WI38 (cell line): Measurements from ENCODE around the gene CEL.
"Not testable (repeated sequence)": the region's sequence is repeated elsewhere in the genome, so short reads cannot be mapped to it uniquely, and the experiment has no call there.

Experiments
- H3K4me3 ChIP-seq: 2 replicates; pipeline ENCODE4 v1.5.1; 2011; ENCODE audit warnings: low read depth, mild to moderate bottlenecking, control low read depth, low read length
- TF ChIP-seq, protein P1 (sequence below): IDR thresholded peaks from 2 replicates; pipeline ENCODE4 v1.5.1; 2012; ENCODE audit warnings: low read depth, mild to moderate bottlenecking, control low read depth, low read length

CEL gene

DNA sequence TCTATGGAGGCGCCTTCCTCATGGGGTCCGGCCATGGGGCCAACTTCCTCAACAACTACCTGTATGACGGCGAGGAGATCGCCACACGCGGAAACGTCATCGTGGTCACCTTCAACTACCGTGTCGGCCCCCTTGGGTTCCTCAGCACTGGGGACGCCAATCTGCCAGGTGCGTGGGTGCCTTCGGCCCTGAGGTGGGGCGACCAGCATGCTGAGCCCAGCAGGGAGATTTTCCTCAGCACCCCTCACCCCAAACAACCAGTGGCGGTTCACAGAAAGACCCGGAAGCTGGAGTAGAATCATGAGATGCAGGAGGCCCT, 3.2 kb downstream of the CEL start:
- H3K4me3 ChIP-seq: no peak overlapping the region
- TF ChIP-seq, protein P1, sequence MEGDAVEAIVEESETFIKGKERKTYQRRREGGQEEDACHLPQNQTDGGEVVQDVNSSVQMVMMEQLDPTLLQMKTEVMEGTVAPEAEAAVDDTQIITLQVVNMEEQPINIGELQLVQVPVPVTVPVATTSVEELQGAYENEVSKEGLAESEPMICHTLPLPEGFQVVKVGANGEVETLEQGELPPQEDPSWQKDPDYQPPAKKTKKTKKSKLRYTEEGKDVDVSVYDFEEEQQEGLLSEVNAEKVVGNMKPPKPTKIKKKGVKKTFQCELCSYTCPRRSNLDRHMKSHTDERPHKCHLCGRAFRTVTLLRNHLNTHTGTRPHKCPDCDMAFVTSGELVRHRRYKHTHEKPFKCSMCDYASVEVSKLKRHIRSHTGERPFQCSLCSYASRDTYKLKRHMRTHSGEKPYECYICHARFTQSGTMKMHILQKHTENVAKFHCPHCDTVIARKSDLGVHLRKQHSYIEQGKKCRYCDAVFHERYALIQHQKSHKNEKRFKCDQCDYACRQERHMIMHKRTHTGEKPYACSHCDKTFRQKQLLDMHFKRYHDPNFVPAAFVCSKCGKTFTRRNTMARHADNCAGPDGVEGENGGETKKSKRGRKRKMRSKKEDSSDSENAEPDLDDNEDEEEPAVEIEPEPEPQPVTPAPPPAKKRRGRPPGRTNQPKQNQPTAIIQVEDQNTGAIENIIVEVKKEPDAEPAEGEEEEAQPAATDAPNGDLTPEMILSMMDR: no peak

DNA sequence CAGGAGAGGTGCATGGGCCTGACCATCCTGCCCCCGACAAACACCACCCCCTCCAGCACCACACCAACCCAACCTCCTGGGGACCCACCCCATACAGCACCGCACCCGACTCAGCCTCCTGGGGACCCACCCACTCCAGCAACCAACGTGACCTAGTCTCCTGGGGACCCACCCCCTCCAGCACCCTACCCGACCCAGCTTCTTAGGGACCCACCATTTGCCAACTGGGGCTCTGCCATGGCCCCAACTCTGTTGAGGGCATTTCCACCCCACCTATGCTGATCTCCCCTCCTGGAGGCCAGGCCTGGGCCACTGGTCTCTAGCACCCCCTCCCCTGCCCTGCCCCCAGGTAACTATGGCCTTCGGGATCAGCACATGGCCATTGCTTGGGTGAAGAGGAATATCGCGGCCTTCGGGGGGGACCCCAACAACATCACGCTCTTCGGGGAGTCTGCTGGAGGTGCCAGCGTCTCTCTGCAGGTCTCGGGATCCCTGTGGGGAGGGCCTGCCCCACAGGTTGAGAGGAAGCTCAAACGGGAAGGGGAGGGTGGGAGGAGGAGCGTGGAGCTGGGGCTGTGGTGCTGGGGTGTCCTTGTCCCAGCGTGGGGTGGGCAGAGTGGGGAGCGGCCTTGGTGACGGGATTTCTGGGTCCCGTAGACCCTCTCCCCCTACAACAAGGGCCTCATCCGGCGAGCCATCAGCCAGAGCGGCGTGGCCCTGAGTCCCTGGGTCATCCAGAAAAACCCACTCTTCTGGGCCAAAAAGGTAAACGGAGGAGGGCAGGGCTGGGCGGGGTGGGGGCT, 4.6 kb downstream of the CEL start:
- H3K4me3 ChIP-seq: no peak overlapping the region
- TF ChIP-seq, protein P1: no peak

DNA sequence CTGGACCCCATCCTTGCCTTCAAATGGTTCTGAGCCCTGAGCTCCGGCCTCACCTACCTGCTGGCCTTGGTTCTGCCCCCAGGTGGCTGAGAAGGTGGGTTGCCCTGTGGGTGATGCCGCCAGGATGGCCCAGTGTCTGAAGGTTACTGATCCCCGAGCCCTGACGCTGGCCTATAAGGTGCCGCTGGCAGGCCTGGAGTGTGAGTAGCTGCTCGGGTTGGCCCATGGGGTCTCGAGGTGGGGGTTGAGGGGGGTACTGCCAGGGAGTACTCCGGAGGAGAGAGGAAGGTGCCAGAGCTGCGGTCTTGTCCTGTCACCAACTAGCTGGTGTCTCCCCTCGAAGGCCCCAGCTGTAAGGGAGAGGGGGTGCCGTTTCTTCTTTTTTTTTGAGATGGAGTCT, 5.2 kb downstream of the CEL start:
- no peak overlapping the region for H3K4me3 ChIP-seq

DNA sequence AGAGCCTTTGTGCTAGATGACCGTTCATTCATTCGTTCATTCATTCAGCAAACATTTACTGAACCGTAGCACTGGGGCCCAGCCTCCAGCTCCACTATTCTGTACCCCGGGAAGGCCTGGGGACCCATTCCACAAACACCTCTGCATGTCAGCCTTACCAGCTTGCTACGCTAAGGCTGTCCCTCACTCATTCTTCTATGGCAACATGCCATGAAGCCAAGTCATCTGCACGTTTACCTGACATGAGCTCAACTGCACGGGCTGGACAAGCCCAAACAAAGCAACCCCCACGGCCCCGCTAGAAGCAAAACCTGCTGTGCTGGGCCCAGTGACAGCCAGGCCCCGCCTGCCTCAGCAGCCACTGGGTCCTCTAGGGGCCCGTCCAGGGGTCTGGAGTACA, 6.0 kb downstream of the CEL start:
- H3K4me3 ChIP-seq: no peak overlapping the region
- TF ChIP-seq, protein P1: no peak

More for the DNA sequence above, 5.2 kb downstream of the CEL start:
- TF ChIP-seq, protein P1: no peak

DNA sequence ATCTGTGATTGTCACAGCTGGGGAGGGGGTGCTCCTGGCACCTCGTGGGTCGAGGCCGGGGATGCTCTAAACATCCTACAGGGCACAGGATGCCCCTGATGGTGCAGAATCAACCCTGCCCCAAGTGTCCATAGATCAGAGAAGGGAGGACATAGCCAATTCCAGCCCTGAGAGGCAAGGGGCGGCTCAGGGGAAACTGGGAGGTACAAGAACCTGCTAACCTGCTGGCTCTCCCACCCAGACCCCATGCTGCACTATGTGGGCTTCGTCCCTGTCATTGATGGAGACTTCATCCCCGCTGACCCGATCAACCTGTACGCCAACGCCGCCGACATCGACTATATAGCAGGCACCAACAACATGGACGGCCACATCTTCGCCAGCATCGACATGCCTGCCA, 6.7 kb downstream of the CEL start:
- not testable (repeated sequence) for H3K4me3 ChIP-seq

DNA sequence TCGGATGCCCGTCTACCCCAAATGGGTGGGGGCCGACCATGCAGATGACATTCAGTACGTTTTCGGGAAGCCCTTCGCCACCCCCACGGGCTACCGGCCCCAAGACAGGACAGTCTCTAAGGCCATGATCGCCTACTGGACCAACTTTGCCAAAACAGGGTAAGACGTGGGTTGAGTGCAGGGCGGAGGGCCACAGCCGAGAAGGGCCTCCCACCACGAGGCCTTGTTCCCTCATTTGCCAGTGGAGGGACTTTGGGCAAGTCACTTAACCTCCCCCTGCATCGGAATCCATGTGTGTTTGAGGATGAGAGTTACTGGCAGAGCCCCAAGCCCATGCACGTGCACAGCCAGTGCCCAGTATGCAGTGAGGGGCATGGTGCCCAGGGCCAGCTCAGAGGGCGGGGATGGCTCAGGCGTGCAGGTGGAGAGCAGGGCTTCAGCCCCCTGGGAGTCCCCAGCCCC, 8.8 kb downstream of the CEL start:
- H3K4me3 ChIP-seq: not testable (repeated sequence)

DNA sequence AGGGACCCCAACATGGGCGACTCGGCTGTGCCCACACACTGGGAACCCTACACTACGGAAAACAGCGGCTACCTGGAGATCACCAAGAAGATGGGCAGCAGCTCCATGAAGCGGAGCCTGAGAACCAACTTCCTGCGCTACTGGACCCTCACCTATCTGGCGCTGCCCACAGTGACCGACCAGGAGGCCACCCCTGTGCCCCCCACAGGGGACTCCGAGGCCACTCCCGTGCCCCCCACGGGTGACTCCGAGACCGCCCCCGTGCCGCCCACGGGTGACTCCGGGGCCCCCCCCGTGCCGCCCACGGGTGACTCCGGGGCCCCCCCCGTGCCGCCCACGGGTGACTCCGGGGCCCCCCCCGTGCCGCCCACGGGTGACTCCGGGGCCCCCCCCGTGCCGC, 9.2 kb downstream of the CEL start:
- not testable (repeated sequence) for H3K4me3 ChIP-seq

DNA sequence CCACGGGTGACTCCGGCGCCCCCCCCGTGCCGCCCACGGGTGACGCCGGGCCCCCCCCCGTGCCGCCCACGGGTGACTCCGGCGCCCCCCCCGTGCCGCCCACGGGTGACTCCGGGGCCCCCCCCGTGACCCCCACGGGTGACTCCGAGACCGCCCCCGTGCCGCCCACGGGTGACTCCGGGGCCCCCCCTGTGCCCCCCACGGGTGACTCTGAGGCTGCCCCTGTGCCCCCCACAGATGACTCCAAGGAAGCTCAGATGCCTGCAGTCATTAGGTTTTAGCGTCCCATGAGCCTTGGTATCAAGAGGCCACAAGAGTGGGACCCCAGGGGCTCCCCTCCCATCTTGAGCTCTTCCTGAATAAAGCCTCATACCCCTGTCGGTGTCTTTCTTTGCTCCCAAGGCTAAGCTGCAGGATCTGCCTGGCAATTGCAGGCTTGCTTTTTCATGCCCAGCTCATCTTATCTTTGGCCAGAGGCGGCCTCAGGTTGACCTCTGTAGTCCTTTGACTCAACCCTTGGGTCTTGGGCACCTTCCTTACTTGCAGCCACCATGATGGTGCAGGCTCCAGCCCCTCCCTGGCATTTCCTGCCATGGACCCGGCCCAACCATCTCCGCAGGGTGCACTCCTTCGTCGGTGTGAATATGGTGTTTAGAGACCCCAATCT, 9.8 kb downstream of the CEL start:
- TF ChIP-seq, protein P1: no peak
- H3K4me3 ChIP-seq: no peak overlapping the region

DNA sequence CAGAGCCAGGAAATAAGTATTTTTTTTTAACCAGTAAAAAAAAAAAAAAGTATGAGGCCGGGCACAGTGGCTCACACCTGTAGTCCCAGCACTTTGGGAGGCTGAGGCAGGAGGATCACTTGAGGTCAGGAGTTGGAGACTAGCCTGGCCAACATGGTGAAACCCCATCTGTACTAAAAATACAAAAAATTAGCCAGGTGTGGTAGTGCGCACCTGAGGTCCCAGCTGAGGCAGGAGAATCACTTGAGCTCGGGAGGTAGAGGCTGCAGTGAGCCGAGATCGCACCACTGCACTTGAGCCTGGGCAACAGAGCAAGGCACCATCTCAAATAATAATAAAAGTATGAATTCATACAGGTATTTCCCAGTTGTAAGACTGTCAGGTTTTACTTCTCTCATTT, 10.4 kb downstream of the CEL start:
- not testable (repeated sequence) for H3K4me3 ChIP-seq
